HG03139 (cell line): ENCODE results near the gene ZNF816.
"Not testable (repeated sequence)": the region's sequence is repeated elsewhere in the genome, so short reads cannot be mapped to it uniquely, and the experiment has no call there.

Source experiments
- ATAC-seq: cut with Tn5 transposase; IDR thresholded peaks from one replicate; pipeline ENCODE4 v1.9.1; 2021; ENCODE audit not compliant: unreplicated experiment

The ZNF816 gene

DNA sequence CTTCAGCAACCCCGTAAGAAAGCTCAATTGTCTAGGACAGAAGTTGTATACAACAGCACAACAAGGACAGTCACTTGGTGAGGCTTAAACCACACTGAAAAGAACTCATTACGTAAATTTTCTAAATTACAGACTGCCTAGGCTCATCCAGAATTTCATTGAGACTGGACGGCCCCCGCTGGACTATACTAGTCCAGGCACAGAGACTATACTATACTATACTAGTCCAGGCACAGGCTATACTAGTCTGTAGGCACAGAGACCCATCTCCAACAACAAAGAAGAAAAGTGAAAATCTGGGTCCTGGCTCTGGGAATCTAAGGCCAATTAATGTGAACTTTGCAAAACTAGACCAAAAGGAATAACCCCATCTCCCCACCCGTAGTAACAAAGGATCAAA is 700 bp downstream of the ZNF816 start:
- ATAC-seq = no peak

DNA sequence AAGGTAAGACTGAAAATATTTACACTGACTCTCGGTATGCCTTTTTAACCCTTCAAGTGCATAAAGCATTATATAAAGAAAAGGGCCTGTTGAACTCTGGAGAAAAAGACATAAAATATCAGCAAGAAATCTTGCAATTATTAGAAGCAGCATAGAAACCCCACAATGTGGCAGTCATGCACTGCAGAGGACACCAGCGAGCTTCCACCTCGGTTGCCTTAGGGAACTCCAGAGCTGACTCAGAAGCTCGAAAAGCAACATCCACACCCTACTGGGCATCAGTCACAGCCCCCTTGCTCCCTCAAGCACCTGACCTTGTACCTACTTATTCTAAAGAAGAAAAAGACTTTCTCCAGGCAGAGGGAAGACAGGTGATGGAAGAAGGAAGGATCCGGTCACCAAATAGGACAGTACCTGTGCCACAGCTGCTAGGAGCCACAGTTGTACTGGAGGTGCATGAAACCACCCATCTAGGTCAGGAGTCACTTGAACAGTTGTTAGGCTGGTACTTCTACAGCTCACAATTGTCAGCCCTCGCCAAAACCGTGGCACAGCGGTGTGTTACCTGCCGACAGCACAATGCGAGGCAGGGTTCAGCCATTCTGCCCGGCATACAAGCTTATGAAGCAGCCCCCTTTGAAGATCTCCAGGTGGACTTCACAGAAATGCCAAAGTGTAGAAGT is 2.9 kb downstream of the ZNF816 start:
- ATAC-seq = no peak

DNA sequence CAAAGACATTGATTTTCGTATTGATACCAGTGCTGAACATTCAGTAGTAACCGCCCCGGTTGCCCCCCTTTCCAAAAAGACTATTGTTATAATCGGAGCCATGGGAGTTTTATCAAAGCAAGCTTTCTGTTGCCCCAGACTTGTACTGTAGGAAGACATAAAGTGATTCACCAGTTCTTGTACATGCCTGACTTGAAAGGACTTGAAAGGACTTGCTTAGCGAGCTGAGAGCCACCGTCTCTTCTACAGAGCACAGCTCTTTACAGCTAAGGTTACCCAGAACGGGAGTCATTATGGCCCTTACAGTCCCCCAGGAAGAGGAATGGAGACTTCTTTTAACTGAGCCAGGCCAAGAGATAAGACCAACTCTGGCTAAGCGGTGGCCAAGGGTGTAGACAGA is 5.1 kb downstream of the ZNF816 start:
- ATAC-seq = no peak

DNA sequence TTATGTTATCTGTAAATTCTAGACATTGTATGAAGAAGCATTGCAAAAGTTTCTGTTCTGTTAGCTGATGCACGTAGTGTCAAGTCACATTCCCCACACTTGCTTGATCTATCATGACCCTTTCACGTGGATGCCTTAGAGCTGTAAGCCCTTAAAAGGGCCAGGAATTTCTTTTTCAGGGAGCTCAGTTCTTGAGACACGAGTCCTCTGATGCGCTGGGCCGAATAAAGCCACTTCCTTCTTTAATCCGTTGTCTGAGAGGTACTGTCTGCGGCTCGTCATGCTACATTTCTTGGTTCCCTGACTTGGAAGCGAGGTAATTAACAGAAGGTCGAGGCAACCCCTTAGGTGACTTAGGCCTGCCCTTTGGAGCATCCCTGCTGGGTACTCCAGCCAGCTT is 5.8 kb downstream of the ZNF816 start:
- ATAC-seq = no peak

DNA sequence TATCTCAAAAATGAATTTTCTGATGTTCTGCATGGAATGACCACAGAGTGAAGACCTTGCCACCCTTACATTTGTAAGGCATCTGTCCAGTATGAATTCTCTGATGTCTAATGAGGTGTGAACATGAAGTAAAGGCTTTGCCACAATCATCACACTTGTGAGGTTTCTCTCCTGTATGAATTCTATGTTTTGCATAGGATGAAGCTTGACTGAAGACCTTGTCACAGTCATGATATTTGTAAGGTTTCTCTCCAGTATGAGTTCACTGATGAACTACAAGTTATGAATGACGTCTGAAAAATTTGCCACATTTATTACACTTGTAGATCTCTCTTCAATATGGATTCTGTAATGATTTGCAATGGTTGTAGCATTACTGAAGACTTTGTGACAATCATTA is 13.3 kb downstream of the ZNF816 start:
- no peak for ATAC-seq

DNA sequence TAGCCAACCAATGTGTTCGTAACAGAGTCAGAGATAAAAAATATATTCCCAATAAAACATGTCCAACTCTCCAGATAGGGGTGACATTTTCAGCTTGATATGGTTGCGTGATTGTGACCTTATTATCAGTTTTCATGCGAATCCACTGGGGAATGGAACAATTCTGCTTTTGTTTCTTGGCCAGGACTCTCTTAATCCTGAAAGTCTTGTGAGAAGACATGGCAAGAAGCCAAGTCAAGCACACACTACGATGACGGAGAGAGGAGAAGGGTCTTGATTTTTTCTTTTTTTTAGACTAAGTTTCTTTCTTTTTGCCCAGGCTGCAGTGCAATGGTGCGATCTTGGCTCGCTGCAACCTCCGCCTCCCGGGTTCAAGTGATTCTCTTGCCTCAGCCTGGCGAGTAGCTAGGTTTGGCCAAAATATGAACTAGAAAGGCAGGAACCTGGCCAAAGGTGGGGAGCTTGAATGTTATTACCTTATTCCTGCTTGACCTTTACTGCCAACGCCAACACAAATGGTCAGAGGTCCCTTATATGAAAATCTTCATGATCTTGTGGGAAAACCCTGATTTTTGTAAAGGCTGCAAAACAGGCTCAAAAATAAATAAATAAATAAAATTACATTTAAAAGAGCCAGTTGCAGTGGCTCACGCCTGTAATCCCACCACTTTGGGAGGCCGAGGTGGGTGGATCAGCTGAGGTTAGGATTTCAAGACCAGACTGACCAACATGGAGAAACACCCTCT is 14.5 kb downstream of the ZNF816 start:
- no peak for ATAC-seq

DNA sequence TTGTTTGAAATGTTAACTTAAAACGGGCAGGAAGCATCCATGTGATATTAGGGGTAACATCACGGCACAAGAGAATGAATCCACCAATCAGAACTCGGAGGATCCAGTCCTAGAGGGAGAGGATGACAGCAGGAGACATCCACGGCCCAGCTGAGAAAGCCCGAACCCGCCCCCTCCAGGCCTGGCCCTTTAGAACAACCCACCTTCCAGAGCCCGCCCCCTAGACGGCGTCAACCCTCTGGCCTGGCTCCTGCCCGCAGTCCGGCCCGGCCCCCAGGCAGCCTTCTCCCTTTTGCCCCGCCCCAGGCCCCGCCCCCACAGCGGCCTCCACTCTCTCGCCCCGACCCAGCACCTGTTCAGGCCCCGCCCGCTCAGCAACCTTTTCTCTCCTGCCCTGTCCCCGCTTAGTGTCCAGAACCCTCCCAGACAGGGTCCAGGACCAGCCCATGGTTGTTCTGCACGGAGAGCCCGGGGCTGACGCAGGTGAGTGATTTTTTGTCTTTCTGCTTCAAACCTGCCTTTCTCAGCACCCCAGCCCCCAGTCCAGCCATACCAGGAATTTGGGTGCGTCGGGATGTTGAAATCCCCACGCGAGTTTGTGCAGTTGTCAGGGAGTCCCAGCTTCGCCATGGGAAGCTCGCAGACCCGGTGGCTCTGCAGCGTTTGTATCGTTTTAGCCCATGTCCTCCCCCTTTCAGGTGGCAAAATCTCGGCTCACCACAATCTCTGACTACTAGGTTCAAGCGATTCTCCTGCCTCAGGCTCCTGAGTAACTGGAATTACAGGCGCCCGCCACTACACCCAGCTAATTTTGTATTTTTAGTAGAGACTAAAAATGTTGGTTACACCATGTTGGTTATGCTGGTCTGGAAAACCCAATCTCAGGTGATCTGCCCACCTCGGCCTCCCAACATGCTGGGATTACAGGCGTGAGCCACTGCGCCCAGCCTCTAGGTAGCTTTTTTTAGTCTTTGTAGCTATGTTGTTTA is 16.1 kb downstream of the ZNF816 start:
- ATAC-seq = no peak

DNA sequence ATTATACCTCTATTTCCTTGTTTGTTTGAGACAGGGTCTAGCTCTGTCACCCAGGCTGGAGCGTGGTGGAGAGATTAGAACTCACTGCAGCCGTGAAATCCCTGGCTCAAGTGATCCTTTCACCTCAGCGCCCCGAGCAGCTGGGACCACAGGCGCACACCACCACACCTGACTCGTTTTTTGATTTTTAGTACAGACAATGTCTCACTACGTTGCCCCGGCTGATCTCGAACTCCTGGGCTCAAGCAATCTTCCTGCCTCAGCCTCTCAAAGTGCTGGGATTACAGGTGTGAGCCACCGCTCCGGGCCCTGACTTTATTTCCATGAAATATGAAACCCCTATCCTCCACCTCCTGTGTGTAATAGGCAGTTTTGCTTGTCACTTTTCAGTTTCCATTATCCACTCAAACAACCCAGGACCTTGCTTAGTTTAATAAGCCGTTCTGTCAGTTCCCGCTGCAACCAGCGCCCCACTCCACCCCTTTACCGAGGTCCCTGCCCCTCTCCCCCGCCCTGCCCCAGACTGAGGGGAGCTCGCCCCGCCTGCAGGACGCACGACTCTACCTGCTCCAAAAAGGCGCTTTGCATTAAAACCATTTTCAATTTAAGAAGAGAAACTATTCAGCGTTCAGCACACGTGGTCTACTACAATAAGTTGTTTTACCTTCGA is 16.9 kb downstream of the ZNF816 start:
- ATAC-seq = no peak

DNA sequence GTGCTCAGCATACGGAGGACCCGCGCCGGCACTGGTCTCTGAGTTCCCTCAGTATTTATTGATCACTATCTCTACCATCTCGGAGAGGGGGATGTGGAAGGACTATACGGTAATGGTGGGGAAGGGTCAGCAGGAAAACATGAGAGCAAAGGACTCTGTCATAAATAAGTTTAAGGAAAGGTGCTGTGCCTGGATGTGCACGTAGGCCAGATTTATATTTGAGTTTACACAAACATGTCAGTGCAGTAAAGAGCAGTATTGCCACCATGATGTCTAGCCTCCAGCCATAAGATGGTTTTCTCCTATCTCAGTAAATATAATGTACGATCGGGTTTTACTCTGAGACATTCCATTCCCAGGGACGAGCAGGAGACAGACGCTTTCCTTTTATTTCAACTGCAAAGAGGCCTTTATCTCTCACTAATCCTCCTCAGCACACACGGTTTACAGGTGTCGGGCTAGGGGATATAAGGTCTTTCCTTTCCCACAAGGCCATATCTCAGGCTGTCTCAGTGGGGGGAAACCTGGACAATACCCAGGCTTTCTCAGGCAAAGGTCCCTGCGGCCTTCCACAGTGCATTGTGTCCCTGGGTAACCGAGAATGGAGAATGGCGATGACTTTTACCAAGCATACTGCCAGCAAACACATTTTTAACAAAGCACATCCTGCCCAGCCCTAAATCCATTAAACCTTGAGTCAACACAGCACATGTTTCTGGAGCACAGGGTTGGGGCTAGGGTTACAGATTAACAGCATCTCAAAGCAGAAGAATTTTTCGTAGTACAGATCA is 17.8 kb downstream of the ZNF816 start:
- not testable (repeated sequence) for ATAC-seq

DNA sequence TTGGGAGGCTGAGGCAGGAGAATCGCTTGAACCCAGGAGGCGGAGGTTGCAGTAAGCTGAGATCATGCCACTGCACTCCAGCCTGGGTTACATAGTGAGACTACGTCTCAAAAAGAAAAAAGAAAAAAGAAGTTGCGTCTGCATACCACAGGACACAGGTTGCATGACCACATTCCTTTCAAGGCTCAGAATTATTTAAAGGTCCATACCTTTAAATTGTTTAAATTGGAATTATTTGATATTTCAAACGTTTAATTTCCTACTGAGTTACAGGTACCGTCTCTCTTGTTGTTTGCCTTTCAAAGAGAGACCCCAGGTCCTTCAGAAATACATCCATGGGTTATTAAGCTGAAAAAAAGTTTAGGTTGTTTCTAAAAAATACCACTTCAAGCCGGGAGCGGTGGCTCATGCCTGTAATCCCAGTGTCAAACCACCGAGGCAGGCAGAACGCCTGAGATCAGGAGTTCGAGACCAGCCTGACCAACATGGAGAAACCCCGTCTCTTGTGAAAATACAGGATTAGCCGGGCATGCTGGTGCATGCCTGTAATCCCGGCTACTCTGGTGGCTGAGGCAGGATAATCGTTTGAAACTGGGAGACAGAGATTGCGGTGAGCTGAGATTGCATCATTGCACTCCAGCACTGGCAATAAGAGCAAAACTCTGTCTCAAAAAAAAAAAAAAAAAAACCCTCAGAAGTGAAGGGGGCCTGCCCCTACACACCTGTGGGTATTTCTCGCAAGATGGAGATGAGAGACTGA is 18.6 kb downstream of the ZNF816 start:
- ATAC-seq = no peak

DNA sequence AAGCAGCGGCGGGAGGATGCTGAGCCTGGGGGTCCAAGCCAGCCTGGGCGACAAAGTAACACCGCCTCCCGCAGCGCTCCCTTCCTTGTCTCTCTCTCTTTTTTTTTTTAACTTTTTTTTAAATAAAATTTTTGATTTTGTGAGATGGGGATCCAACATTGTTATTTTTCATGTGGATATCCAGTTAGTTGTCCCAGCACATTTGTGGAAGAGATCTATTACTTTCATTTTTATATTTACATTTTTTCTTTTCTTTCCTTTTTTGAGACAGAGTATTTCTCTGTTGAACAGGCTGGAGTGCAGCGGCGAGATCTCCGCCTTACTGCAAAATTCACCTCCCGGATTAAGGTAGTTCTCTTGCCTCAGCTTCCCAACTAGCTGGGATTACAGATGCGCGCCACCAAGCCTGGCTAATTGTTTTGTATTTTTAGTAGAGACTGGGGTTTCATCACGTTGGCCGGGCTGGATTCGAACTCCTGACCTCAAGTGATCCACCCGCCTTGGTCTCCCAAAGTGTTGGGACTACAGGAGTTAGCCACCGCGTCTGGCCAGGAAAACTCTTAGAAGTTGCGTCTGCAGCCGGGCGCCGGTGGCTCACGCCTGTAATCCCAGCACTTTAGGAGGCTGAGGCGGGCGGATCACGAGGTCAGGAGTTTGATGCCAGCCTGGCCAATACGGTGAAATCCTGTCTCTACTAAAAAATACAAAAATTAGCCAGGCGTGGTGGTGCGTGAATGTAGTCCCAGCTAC is 19.4 kb downstream of the ZNF816 start:
- ATAC-seq = no peak

DNA sequence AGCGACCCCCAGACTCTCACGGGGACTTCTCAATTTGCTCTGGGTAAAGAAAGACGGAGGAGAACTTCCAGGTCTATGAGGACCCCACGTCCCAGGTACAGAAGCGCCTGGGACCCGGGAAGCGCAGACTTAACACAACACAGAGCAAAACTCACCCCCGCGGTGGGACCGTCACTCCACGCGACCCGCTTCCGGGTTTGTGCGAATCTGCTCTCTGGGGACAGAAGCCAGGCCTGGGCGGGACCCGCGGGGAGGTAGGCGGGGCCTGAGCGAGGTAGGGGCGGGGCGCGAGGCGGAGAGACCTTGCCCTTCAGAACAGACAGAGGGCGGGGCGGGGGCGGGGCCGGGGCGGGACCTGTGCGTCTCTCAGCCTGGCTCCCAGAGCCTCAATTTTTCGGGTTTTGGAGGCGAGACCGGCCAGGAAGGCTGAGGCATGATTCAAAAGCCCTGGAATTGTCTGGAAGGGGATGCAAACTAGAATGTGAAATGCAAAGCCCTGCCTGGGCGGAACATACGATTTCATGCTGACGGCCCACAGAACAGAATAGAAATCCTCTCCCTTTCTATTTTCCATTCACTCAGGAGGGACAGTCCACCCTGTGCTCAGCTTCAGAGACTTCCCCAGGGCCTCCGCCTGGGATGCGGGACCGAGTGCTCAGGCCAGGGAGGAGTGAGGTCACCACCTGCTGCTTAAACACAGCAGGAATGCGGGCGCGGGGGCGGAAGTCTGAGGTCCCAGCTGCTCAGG is 20.1 kb downstream of the ZNF816 start:
- peak; percentile 91 for ATAC-seq

DNA sequence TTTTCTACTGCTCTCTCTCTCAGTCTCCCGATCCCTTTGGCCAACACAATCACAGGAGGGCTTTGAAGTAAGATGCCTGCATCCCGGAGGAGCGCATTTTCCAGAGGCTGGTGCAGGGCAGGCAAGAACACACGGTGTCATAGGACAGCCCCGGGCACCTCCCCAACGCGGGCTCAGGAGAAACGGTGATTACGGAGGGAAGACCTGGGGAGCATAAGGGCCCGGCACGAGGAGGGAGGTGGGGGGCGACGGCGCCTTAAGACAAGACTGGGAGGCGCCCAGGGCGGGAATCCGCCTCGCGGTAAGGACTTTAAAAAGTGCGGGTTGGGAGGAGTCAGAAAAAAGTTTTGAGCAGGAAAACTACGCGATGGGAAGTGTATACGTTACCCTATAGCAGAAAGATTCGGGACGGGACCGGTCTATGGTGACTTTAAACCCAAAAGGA is 20.7 kb downstream of the ZNF816 start:
- ATAC-seq = no peak

DNA sequence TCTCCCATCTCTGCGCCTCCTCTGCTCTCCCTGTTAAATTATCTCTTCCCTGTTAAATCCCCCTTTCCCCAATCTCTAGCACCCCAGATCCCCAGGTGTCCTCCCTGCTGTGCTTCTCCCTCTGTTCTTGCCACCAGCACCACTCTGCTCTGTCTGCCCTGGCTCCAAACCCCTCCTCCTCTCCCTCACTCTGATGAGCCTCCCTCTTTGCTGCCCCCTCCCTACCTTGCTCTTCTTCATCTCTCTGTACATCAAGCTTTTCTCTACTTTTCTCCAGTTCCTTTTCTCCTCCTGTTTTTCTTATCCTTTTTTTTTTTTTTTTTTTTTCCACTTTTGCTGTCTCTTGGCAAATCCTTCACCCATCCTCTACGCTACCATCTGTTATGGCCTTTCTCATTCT is 21.2 kb downstream of the ZNF816 start:
- not testable (repeated sequence) for ATAC-seq

DNA sequence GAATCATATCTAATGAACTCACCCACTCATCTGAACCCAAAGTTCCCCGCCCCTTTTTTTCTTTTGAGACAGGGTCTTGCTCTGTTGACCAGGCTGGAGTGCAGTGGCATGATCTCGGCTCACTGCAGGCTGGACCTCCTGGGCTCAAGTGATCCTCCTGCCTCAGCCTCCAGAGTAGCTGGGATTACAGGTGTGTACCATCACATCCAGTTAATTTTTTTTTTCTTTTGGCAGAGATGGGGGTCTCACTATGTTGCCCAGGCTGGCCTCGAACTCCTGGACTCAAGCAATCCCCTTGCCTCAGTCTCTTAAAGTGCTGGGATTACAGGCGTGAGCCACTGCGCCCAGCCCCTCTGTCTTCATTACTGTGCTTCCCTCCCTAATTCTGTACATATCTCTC is 21.8 kb downstream of the ZNF816 start:
- ATAC-seq = not testable (repeated sequence)

DNA sequence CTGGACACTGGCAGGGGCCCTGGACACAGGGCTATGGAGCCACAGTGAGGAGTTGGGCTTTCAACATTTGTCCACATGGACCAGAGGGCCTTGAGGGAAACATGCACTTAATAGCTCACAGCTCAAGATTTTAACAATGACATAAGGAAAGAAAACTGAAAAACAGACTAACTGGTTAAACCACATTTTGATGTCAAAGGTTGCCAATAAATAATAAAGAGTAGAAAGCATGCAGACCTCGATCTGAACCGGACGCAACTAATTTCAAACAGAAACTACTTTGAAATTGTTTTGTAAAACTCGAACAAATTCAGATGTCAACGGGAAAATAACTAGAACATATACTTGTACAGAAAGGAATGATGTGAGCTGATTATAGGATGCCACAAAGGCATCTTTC is 23.9 kb downstream of the ZNF816 start:
- no peak for ATAC-seq

DNA sequence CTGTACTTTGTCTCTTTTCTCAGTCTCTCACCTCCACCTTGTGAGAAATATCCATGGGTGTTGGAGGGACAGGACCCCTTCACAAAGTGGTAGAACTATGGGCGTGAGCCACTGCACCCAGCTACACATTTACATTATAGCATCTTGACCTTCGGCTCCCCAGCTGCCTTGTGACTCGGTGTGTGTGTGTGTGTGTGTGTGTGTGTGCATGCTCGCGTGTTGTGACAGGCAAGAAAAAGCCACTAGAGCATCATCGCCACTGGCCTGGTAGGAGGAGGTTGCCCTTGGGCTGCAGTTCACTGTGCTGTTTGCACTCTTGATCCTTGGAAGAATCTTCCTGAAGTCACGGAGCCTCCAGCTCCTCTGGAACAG is 25.7 kb downstream of the ZNF816 start:
- no peak for ATAC-seq
